NCI-H2029 (cell line): ENCODE results near the gene THSD4.
"Not testable (repeated sequence)": the region's sequence is repeated elsewhere in the genome, so short reads cannot be mapped to it uniquely, and the experiment has no call there.

Experiments
- DNase-seq: peaks from one replicate; lab custom pipeline; 2025; lab: John Stamatoyannopoulos, UW

Gene THSD4

DNA sequence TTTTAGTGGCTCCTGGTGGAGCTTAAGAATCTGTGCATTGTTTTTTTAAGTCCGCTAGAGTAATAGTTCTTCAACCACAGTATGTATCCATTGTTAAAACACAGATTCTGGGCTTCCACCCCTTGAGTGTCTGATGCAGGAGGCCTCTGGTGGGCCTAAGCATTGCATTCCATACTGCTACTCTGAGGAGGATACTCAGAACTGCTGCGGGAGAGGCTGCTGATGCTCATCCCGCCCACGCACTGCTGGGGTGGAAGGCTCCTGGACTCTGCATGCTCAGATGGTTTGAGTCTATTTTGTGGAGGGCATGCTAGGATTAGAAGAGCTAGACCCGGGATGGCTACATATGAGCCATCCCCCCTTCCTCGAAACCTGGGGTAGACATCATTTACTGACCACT lies 74.4 kb downstream of the THSD4 start:
- DNase-seq = no peak

DNA sequence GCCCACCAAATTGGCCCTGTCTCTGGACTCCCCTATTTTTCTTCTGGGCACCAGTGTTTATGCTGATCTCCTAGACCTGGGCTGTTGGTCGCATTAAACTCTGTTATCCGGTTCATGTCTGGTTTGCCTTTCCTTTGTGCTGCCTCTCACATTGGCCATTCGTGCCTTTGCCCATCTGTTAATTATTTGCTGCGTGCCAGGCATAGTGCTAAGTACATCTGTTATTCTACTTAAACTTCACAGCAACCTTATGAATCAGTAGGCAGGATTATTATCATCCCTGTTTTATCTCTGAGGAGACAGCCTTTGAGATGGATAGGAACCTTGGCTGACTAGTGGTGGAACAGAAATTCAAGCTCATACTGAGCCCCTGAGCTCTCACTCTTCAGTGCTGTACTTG lies 76.0 kb downstream of the THSD4 start:
- no peak for DNase-seq

DNA sequence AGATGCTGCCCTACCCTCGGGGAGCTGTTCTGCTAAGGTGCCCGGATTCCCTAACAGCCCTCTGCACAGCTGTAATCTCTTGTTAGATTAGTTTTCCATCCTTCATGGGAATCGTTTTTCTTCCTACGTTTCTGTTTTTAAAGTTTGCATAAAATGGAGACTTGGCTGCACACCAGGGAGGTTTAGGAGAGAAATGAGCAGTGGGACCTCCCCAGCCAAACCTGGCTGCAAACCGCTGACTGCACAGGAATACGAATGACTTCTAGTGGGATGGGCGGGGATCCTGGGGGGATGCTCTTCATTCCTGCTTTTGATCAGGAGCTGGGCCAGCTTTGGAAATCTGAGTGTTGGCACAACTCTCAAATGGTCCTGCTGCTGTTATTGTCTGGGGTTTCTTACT lies 77.5 kb downstream of the THSD4 start:
- no peak for DNase-seq

DNA sequence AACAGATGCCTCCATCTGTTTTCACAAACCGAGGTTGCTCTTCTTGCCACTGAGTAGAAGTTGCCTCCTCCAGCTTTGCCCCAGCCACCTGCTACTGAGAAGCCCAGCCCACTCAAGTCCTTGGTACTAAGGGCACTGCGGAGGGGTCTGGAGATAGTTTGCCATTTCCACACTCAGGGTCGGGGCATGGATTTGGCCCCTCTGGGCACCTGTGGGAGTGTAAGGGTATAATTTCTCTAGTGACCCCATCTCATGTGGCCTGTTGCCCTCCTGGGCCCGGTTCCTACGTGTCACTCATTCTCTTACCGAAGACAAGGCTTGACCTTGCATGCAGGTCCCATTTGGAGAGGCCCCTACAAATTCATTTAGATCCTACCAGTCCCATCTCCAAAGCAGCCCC lies 79.0 kb downstream of the THSD4 start:
- no peak for DNase-seq

DNA sequence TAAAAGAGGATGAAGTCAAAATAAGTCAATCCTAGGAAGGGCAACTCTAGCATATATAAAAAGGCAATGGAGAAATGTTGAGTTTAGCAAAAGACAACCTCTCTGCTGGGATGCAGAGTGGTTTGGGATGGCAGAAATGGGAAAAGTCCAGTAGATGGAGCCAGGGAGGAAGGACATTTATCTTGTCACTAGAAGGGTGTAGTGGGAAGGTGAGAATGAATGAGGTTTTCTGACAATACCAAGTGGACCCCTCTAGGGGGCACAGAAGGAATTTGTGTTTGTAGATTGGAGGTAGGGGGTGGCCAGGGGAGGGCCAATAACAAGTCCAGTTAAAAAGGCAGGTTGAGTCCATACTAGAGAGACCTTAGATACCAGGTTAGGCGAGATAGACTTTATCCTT lies 80.0 kb downstream of the THSD4 start:
- no peak for DNase-seq

DNA sequence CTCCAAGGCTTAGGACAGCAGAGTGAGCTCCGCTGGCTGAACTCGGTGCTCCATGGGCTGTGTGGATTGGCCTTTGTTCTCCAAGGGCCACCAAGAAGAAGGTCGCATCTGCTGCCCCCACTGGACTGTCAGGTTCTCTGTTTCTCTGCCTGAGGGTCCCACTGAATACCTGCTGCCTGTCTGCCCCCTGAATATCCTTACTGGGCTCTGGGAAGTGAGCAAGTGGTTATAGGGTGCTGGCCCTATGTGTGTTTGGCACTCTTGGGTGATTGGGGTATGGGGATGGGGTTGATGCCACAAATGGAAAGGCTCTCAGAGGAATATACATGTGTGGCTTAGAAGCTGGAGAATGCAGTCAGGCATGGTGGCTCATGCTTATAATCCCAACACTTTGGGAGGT lies 82.3 kb downstream of the THSD4 start:
- DNase-seq = no peak

DNA sequence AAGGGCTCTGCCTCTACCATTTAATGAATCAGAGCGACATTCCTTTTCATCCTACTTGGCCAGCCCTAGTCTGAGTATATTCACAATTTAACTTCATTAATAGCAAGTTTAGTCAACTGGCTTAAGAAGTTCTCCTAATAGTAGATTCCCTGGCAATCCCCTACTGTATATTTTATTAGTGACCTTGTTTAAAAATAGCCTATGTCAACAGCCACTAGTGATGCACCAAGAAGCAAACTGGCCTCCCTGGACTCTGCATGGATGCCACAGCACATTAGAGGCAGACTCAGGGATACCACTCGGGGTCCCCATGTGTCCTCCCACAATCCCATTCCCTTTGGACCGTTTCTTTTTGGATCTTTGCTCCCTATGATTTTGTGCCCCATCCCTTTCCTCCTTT lies 83.6 kb downstream of the THSD4 start:
- DNase-seq = no peak

DNA sequence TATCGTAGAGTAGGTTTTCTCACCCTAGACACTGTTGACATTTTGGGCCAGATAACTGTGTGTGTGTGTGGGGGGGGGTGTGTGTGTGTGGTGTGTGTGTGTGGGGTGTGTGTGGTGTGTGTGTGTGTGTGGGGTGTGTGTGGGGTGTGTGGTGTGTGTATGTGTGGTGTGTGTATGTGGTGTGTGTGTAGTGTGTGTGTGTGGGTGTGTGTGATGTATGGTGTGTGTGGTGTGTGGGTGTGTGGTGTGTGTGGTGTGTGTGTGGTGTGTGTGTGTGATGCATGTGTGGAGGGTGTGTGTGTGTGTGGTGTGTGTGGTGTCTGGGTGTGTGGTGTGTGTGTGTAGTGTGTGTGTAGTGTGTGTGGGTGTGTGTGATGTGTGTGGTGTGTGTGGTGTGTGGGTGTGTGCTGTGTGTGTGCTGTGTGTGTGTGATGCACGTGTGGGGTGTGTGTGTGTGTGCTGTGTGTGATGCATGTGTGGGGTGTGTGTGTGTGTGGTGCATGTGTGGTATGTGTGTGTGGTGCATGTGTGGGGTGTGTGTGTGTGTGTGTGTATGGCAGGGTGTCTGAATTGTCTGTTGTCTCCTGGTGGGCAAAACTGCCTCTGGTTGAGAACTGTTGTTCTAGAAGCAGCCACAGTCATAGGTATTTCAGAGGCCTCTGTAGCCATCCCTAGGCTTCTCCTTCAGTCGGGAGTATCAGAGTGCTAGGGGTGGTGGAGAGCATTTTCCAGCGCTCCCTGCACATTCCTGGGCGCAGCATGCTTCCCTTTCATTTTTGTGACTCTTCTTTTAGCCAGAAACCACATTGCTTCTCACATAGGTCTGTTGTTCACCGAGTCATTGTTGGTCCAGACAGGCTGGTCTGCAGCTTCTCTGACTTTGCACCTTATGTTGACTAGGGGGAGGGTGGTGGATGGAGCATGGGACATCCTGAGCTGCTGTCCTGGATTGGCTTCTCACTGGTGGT lies 84.4 kb downstream of the THSD4 start:
- no peak for DNase-seq

DNA sequence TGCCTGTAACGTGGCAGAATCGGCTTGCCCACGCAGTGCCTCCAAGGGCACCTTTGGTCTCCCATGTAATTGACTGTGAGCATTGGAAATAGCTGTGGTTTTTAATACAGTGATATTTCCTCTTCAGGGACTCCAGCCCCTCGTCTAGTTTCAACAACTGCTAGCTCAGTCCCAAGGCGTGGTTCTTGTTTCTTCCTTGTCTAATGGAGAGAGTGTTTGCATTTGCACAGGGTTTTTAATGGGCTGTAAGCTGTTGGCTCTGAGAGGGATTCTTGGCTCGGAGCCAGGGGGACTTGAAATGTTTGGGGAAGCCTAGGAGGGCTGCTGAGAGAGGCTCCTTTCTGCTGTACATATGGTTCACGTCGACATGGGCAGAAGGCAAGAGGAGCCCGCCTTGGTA lies 86.2 kb downstream of the THSD4 start:
- DNase-seq = peak; percentile 79

DNA sequence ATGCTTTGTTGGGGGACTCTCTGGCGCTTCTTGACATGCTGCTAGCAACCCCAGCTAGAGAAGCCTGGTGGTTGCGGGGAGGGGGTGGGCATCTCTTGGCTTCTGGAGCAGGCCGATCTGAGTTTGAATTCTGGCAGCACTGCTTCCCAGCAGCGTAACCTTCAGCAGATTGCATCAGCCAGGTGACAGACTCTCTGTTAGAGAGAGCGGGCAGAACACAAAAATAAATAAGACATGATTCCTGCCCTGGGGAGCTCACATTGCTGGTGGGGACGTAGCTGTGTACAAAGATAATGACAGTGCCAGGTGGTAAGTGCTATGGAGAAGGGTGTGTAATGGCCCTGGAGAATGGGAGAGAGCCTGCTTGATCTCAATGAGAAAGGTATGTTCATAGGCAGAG lies 87.4 kb downstream of the THSD4 start:
- DNase-seq = peak; percentile 67

DNA sequence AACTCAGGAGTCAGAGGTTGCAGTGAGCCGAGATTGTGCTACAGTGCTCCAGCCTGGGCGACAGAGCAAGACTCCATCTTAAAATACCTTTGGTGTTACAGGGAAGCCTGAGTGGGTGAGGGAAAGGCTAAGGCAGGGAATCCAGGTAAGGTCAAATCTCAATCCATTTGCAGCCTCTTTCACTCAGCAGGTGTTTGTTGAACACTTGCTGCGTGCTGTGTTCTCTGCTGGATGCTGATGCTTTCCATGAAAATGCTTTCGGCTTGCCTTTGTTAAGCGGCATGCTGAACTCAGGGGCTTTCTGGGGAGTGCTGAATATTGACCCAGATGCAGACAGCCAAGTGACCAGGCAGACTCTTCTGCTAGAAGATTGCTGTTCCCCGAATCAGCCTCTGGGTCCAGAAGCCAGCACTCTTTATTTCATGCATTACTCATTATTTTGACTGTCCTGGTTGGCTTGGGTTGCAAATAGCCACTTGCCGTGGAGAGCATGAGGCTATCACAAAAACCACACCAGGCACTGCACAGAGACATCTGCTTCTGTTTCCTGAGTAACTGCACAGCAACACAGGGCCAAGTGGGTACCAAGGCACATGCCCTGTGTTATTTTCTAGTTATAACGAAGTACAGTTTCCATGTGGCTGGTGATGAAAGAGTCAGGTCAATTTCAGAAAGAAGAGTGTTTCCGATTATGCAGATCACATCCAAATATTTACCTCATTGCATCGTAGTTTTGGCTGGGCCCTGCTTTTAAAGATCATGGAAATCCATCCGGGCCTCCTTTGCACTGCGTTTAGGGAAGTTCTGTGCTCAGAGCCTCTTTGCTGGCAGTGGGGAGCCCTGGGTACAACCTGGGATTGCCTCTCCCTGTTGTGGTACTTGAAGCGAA lies 88.6 kb downstream of the THSD4 start:
- no peak for DNase-seq

DNA sequence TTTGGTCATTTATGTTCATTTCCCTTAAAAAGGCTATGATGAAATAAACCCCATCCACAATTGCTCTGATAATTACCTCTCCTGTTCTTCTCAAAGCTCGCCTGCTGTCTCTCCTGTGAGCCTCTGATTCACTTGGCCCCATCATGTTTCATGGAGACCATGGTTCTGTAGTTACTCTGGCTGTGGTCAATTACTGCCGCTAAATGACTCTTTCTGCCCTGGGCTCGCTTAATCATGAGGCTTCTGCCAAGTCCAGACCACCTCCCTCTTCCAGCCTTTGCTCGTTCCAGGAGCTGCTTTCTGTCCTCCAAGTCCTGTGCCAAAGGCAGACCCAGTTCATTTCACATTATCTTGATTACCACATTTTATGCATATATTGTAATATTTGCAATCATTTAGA lies 91.9 kb downstream of the THSD4 start:
- no peak for DNase-seq

DNA sequence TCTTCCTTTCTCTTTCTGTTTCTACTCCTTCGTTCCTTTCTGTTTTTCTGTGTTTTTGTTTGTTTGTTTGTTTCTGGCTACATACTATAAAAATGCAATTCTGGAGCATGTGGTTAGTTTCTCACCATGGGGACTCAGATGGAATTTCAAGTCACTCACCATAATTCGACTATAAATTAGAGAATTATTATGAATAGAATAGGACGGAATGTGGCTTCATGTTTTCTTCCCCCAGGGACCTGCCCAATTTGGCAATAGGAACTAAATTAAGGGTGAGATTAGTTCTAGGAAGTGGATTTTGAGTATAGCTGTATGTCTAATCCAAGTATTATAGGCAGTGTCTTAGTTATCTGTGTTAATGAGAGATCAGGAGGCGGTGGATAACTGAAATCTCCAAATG lies 96.9 kb downstream of the THSD4 start:
- no peak for DNase-seq

DNA sequence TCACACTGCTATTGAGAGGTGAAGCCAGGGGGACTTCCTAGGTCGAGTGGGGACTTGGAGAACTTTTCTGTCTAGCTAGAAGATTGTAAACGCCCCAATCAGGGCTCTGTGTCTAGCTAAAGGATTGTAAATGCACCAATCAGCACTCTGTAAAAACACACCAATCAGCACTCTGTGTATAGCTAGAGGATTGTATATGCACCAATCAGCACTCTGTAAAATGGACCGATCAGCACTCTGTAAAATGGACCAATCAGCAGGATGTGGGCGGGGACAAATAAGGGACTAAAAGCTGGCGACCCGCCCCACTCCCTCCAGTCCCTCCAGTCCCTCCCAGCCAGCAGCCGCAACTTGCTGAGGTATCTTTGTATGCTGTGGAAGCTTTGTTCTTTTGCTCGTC lies 98.7 kb downstream of the THSD4 start:
- DNase-seq = not testable (repeated sequence)

DNA sequence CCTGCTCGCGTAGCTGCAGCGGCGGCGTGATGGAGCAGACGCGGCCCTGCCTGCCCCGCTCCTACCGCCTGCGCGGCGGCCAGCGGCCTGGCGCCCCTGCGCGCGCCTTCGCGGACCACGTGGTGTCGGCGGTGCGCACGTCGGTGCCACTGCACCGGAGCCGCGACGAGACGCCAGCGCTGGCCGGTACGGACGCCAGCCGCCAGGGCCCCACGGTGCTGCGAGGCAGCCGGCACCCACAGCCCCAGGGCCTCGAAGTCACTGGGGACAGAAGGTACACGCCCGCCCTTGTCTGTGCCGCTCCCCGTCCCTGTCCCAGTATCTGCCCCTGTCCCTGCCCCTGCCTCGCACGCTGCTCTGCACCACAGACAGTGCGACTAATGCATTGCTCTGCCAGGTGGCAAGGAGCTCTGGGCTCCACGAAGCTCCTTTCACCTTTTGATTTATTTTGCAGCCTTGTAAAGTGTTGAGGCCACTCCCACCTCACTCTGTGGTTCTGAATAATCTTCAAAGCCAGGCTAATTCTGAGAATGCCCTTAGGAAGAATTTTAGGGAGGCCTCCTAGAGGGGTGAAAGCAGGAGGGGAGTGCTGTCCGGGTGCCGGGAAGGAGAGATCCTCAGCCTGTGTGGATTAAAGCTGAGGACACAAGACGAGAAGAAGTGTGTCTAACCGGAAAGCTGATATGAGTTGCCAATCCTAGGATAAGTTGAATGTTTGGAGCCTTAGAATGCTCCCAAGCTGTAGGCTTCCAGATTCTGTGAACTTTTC lies 100.0 kb downstream of the THSD4 start:
- no peak for DNase-seq

DNA sequence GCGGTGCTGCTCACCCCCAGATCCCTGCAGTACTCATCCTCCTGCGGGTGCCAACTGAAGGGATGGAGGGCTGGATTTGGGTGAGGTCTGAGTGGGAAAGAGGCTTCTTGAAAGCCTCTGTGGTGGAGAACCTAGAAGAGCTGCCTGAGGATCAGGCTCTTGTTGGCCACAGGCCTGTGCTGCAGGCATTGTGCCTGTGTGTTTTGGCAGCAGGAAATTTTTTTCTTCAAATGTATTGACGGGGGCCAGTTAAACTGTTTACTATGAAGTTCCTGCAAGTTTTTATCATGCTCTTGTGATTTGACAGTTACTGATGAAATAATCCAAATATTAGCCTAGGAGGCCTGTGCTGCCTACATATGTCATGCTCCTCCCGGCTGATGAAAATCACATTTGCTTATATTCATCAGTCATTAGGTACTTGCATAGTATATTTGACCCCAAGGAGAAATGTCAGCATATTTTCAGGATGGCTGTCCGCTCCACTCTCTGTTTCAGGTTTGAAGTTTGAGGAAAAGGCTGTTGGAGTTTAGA lies 103.1 kb downstream of the THSD4 start:
- DNase-seq = no peak

DNA sequence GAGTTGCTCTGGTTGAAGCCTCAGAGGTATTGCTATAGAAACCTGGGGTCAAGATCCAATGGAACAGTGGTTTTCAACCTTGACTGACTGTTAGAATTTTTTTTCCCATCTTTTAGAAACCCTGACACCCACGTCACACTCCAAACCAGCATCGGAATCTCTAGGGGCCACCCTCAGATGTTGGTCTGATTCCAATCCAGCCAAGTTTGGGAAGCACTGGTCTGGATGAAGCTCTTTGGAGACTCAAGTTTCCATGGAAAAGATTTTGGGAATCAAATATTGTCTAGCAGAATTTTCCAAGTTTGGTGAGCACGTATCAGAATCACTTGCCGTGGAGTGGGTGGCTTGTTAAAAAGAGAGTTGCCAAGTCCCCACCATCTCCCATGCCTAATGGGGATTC lies 103.8 kb downstream of the THSD4 start:
- no peak for DNase-seq

DNA sequence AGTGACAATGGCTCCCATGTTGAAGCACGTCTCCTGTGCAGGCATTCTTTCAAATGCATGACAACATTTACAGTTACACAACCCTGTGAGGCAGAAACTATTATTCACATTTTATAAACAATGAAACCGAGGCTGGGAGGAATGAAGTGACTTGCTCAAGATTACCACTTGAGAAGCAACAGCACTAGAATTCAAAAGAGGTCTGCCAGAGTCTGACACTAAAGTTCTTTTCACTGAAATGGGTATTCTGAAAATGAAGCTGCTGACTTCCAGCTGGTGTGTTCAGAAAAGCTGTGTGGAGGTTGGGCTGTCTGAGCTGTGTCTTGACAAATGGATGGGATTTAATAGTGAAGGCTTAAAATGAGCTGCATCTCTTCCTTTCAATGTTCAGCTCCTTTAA lies 104.4 kb downstream of the THSD4 start:
- no peak for DNase-seq

DNA sequence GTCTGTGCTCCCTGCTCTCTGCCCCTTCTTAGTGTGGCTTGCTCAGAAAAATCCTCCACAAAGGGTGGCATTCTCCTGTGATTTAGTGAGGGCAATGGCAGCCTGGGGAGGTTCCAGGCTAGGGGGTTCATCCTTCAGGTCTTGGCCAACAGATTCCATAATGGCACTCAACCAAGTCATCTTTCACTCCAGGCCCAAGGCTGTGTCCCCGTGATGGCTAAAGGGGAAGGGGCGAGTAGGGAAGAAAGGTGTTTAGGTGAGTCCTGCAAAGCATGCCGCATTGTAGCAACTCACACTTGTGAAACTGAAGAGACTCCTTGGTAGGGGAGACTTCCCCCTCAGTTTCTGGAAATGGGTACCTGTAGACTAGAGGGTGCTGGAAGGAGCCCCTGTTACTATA lies 105.6 kb downstream of the THSD4 start:
- DNase-seq = no peak

DNA sequence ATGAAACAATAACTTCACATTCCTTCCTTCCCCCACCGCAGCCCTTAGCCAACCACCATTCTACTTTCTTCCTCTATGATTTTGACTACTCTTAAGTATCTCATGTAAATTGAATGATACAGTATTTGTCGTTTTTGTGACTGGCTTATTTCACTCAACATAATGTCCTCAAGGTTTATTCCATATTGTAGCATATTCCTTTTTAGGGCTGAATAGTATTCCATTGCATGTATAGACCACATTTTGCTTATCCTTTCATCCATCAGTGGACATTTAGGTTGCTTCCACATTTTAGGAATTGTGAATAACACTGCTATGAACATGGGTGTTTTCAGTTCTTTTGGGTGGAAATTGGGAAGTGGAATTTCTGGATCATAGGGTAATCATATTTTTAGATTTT lies 106.1 kb downstream of the THSD4 start:
- DNase-seq = no peak

DNA sequence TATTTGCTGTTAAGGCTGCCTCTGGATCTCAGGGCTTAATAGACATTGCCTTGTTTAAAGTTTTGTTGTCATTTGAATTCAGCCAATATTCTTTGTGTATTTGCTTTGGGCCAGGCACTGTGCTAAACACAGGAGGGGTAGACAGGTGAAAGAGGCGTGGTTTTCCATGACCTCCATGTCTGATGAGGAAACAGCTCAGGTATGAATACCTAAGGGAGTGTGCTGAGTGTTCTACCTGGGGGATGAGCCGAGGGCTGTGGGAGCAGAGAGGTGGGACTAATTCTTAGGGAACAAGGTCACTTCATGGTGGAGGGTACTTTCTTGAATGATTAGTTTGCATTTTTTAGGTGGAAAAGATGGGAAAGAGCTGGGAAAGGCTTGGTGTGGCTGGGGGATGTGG lies 108.2 kb downstream of the THSD4 start:
- DNase-seq = no peak

DNA sequence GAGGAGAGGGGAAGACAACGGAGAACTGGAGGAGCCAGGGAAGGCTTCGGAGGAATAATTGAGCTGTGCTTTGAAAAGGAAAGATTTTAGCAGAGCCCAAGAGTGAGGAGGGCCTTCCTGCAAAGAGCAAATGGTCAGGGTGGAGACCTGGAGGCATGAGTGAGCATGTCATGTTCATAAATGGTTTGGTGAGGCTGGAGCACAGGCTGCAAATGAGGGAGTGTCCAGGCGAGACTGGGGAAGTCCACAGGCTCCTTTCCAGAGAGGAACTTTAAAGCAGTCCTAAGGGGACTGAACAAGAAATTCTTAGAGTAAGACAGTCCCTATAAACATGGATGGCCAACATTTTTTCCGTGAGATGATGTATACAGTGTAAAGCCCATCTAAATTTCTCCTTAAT lies 108.8 kb downstream of the THSD4 start:
- DNase-seq = no peak
